PFSK-1 (cell line): Measurements from ENCODE around the gene SLC22A12.

Experiments
- FOXP2 ChIP-seq: optimal IDR thresholded peaks from 2 replicates; pipeline ENCODE3; 2011; ENCODE audit warnings: borderline replicate concordance, control low read depth, inconsistent platforms; ENCODE audit not compliant: insufficient read depth; ENCODE audit errors: extremely low read length, extremely low read depth
- POLR2AphosphoS5 ChIP-seq: IDR thresholded peaks from 2 replicates; pipeline ENCODE4 v1.6.1; 2012; ENCODE audit warnings: low read depth, mild to moderate bottlenecking, control low read depth, low read length, moderate library complexity
- SIN3A ChIP-seq: IDR thresholded peaks from 2 replicates; pipeline ENCODE4 v1.6.1; 2012; ENCODE audit warnings: mild to moderate bottlenecking, low read length, moderate library complexity, borderline replicate concordance; ENCODE audit not compliant: insufficient read depth
- TAF1 ChIP-seq: IDR thresholded peaks from 2 replicates; pipeline ENCODE4 v1.6.1; 2012; ENCODE audit warnings: low read length, control low read depth, borderline replicate concordance; ENCODE audit not compliant: insufficient read depth
- TF ChIP-seq, protein P1 (sequence below), 2 experiments: IDR thresholded peaks; 2 replicates each; pipeline versions ENCODE4 v1.6.1 to v1.8.0; 2011 to 2012; ENCODE audit warnings: low read depth in 2 of 2, low read length in 2 of 2, control low read depth in 1 of 2, inconsistent platforms in 1 of 2, mild to moderate bottlenecking in 1 of 2, moderate library complexity in 1 of 2; ENCODE audit not compliant: insufficient read depth in 1 of 2

Gene SLC22A12

DNA sequence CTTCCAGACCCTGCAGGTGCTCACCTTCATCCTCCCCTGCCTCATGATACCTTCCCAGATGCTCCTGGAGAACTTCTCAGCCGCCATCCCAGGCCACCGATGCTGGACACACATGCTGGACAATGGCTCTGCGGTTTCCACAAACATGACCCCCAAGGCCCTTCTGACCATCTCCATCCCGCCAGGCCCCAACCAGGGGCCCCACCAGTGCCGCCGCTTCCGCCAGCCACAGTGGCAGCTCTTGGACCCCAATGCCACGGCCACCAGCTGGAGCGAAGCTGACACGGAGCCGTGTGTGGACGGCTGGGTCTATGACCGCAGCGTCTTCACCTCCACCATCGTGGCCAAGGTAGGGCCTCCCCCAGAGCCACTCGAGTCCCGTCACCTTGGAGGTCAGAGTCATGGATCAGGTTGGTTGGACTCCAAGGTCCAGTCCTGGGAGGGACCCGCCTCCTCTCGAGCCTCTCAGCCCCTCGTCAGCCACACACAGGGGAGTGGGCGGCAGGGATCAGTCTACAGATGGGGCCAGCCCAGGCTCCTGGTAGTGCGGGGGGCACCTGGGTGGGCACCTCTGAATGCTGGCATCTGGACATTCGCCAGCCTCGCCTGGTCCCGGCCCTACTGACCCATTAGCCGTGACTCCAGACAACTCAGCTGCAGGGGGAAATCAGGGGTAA is 34.8 kb upstream of the SLC22A12 start:
- no peak for TF ChIP-seq SIN3A
- TF ChIP-seq POLR2AphosphoS5, result no peak
- no peak for TF ChIP-seq TAF1
- TF ChIP-seq, protein P1, sequence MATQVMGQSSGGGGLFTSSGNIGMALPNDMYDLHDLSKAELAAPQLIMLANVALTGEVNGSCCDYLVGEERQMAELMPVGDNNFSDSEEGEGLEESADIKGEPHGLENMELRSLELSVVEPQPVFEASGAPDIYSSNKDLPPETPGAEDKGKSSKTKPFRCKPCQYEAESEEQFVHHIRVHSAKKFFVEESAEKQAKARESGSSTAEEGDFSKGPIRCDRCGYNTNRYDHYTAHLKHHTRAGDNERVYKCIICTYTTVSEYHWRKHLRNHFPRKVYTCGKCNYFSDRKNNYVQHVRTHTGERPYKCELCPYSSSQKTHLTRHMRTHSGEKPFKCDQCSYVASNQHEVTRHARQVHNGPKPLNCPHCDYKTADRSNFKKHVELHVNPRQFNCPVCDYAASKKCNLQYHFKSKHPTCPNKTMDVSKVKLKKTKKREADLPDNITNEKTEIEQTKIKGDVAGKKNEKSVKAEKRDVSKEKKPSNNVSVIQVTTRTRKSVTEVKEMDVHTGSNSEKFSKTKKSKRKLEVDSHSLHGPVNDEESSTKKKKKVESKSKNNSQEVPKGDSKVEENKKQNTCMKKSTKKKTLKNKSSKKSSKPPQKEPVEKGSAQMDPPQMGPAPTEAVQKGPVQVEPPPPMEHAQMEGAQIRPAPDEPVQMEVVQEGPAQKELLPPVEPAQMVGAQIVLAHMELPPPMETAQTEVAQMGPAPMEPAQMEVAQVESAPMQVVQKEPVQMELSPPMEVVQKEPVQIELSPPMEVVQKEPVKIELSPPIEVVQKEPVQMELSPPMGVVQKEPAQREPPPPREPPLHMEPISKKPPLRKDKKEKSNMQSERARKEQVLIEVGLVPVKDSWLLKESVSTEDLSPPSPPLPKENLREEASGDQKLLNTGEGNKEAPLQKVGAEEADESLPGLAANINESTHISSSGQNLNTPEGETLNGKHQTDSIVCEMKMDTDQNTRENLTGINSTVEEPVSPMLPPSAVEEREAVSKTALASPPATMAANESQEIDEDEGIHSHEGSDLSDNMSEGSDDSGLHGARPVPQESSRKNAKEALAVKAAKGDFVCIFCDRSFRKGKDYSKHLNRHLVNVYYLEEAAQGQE (IDR thresholded peaks at IDR 0.05; ENCODE audit: insufficient read depth in 1 of 2, low read depth in 2 of 2, low read length in 2 of 2), result no peak
- no peak for TF ChIP-seq FOXP2

GRCh38 chr11:64556721-64557250 is 34.2 kb upstream of the SLC22A12 start:
- TF ChIP-seq, protein P1 (IDR thresholded peaks at IDR 0.05; ENCODE audit: insufficient read depth in 1 of 2, low read depth in 2 of 2, low read length in 2 of 2), result no peak
- TF ChIP-seq FOXP2, result no peak
- TF ChIP-seq SIN3A, result no peak
- TF ChIP-seq TAF1, result no peak
- no peak for TF ChIP-seq POLR2AphosphoS5

GRCh38 chr11:64558065-64558745 is 32.8 kb upstream of the SLC22A12 start:
- TF ChIP-seq, protein P1 (IDR thresholded peaks at IDR 0.05; ENCODE audit: insufficient read depth in 1 of 2, low read depth in 2 of 2, low read length in 2 of 2), result no peak

DNA sequence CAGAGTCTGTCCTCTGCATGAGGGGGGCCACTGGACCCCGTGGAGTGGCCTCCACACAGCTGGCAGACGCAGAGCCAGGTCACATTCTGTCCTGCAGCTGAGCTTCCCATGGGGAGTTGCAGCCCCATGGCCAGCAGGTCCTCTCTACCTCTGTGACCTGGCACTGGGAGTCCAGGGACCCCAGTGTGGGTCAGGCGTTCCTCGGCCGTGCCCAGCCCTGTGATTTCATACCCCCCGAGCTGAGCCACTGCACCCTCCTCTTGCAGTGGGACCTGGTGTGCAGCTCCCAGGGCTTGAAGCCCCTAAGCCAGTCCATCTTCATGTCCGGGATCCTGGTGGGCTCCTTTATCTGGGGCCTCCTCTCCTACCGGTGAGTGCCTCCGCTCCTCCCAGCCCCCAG is 32.2 kb upstream of the SLC22A12 start:
- TF ChIP-seq SIN3A, result no peak
- TF ChIP-seq, protein P1 (IDR thresholded peaks at IDR 0.05; ENCODE audit: insufficient read depth in 1 of 2, low read depth in 2 of 2, low read length in 2 of 2), result no peak
- TF ChIP-seq TAF1, result no peak
- no peak for TF ChIP-seq POLR2AphosphoS5
- no peak for TF ChIP-seq FOXP2
